Peyer's patch (tissue), 4 donors: ENCODE measurements around the gene TSSC4. TPM values are rescaled to one million over a fixed set of nuclear protein-coding genes. Genes with fewer than 3 reads are reported as not detected.

Source experiments
- DNase-seq, 3 donors: peaks; one replicate each; pipeline ENCODE4 v3.0.0-alpha.2; 2017 to 2019
- H3K27ac ChIP-seq, 4 donors: fragments of 200-600 bp; sonication (generic); one replicate each; pipeline ENCODE4 v1.5.1; 2016 to 2019
- H3K27me3 ChIP-seq, 2 donors: fragments of 200-600 bp; sonication (generic); one replicate each; pipeline ENCODE4 v1.5.1; 2019
- H3K36me3 ChIP-seq, 3 donors: fragments of 200-600 bp; sonication (generic); one replicate each; pipeline ENCODE4 v1.5.1; 2016 to 2019
- H3K4me1 ChIP-seq, 4 donors: fragments of 200-600 bp; sonication (generic); one replicate each; pipeline ENCODE4 v1.5.1; 2016 to 2019
- H3K4me3 ChIP-seq, 4 donors: fragments of 200-600 bp; sonication (generic); 1 replicate in 3 of 4; 2 replicates in 1 of 4; pipeline ENCODE4 v1.5.1; 2016 to 2019; ENCODE audit warnings: mild to moderate bottlenecking in 1 of 4
- H3K9me3 ChIP-seq, 4 donors: fragments of 200-600 bp; sonication (generic); one replicate each; pipeline ENCODE4 v1.5.1; 2016 to 2019; ENCODE audit warnings: mild to moderate bottlenecking in 1 of 4
- POLR2A ChIP-seq, 2 donors: fragments of 450-650 bp; IDR thresholded peaks; one replicate each; pipeline ENCODE4 v1.5.1; 2017; ENCODE audit warnings: antibody characterized with exemption in 2 of 2, mild to moderate bottlenecking in 2 of 2, moderate library complexity in 2 of 2
- total RNA-seq, 4 donors: library from RNA; depleted of rRNA; stranded (reverse); fragments of >200 nt; gene quantifications; one replicate each; pipeline ENCODE4 v1.1.0, GENCODE V29; 2016
- TF ChIP-seq, protein P1 (sequence below), 6 experiments: fragments of 450-650 bp in 4 of 6; fragments of 200-600 bp in 2 of 6; sonication (generic) in 1 of 6; IDR thresholded peaks; one replicate each; pipeline ENCODE4 v1.5.1; 2017 to 2019; ENCODE audit warnings: antibody characterized with exemption in 6 of 6, mild to moderate bottlenecking in 3 of 6, moderate library complexity in 1 of 6

TSSC4 gene
- total RNA-seq, 4 donors from 2014 or later, result 16.5 to 40.2 (median 34.1) TPM

DNA sequence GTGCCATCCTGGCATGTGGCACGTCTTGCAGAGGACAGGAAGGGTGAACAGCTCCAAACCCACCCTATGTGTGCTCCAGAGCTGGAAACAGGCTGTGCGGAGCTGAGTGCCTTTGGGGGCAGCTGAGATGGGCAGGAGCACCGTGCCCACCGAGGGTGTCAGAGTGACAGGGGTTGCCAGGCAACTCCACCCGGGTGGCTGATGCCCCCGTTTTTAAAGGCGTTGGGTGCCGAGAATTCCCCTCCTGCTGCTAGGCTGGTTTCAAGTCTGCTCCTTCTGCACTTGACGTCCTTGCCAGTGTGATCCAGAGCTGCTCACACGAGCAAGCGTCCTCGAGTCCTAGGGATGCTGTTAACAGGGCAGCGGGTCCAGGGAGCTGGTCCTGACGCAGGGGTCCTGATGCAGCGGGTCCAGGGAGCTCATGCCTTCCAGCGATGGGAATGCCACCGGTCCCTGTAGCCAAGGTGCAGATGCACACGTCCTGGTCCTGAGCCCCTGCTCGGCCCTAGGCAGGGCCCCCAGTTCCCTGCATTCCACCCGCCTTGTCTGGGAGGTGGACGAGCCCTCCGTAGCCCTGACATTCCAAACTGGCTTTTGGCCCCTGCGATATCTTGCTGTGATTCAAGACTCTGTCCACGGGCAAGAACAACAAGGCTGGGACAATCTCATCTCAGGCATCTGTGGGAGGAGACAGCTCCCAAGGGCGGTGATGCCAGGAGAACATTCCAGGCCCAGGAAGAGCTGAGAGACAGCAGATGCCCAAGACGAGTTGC, 49.2 kb downstream of the TSSC4 start:
- Histone ChIP-seq H3K4me3 (no peak overlapping the region), H3K4me1 (peaks cover 4 to 27% (median 18%) of the 10 kb centered on the region in 4 donors), H3K27ac (no peak overlapping the region), H3K27me3 (no peaks in the 10 kb centered on the region), H3K36me3 (no peaks in the 10 kb centered on the region), H3K9me3 (no peaks in the 10 kb centered on the region)
- TF ChIP-seq POLR2A (IDR thresholded peaks at IDR 0.05), result no peak
- TF ChIP-seq, protein P1, sequence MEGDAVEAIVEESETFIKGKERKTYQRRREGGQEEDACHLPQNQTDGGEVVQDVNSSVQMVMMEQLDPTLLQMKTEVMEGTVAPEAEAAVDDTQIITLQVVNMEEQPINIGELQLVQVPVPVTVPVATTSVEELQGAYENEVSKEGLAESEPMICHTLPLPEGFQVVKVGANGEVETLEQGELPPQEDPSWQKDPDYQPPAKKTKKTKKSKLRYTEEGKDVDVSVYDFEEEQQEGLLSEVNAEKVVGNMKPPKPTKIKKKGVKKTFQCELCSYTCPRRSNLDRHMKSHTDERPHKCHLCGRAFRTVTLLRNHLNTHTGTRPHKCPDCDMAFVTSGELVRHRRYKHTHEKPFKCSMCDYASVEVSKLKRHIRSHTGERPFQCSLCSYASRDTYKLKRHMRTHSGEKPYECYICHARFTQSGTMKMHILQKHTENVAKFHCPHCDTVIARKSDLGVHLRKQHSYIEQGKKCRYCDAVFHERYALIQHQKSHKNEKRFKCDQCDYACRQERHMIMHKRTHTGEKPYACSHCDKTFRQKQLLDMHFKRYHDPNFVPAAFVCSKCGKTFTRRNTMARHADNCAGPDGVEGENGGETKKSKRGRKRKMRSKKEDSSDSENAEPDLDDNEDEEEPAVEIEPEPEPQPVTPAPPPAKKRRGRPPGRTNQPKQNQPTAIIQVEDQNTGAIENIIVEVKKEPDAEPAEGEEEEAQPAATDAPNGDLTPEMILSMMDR (IDR thresholded peaks at IDR 0.05), result no peak
- peak in 1 of 3 donors; percentile 38 for DNase-seq

DNA sequence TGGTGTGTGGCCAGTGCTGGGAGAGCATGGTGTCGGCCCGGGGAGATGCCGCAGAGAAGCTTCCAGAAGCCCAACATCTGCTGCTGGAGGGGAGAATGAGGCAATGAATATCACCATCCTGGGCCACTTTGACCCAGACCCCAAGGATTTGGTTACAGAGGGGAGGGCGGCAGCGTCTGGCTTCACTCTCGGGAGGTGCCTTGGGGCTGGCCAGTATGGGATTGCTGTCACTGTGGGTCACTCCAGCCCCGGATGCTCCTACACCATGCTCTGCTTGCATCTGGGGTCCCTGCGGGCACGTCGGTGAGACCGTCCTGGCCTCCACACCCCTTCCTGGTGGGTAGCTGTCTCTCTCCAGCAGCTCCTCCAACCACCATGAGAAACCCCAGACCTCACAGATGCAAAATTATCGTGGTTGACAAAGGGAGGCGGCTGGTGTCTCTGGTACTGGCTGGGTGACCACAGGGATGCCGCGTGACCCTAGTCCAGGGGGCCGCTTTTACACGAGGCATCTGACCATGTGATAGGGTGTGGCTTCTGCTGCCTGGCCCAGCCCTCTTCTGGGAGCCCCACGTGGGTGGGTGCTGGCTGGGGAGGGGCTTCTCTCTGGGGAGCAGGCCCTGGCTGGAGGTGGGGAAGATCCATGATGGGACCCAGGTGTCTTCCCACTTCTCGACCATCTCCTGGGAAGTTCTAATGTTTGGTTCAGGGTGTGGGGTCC, 49.9 kb downstream of the TSSC4 start:
- Histone ChIP-seq H3K27me3 (no peaks in the 10 kb centered on the region), H3K4me1 (peaks cover 4 to 26% (median 18%) of the 10 kb centered on the region in 4 donors), H3K36me3 (no peaks in the 10 kb centered on the region), H3K4me3 (no peak overlapping the region), H3K27ac (no peak overlapping the region), H3K9me3 (no peaks in the 10 kb centered on the region)
- TF ChIP-seq, protein P1 (IDR thresholded peaks at IDR 0.05), result no peak
- TF ChIP-seq POLR2A (IDR thresholded peaks at IDR 0.05), result no peak
- DNase-seq, result peak in 1 of 3 donors; percentile 41

DNA sequence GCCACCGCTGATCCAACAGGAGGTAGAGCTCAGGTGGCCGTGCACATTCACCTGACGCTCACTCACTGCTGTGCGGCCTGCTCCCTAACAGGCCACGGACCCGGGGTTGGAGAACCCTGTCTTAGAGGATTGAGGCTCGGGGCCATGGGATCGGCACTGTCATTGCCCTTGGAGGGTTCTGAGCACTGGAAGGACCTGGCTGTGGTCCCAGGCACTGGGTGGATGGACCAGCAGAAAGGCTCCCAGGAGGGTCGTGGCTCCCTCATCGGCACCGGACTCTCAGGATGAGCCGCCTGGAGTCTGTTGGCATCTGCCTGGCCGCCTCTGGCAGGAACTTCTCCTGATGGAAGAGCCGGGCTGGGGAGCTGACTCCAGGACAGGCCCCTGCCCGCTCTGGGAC, 50.8 kb downstream of the TSSC4 start:
- Histone ChIP-seq H3K9me3 (no peaks in the 10 kb centered on the region), H3K27me3 (no peaks in the 10 kb centered on the region), H3K4me1 (peaks cover 4 to 17% (median 15%) of the 10 kb centered on the region in 4 donors), H3K4me3 (no peak overlapping the region), H3K36me3 (no peaks in the 10 kb centered on the region), H3K27ac (no peak overlapping the region)
- TF ChIP-seq, protein P1 (IDR thresholded peaks at IDR 0.05), result no peak
- TF ChIP-seq POLR2A (IDR thresholded peaks at IDR 0.05), result no peak
- DNase-seq, result peak in 2 of 3 donors; percentile 32 to 36

DNA sequence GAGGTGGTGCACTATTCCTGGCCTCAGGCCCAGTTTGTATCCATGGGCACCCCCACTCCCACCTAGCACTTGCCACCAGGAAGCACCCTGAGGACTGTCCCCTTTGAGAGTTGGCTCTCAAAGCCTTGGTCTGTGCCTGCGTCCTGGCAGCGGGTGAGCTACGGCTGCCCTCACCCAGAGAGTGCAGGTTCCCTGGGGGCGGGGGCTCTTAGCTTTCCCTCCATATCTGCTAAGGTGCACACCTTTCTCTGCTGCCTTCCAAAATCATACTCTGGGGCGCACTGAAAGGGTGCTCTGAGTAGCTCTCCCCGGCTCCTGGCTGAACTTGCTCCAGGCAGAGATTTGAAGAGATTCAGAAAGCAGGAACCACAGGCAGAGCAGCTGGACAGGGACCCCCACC, 51.4 kb downstream of the TSSC4 start:
- peak in 2 of 3 donors; percentile 27 to 36 for DNase-seq
- TF ChIP-seq, protein P1 (IDR thresholded peaks at IDR 0.05), result no peak
- TF ChIP-seq POLR2A (IDR thresholded peaks at IDR 0.05), result no peak
- no peaks in the 10 kb centered on the region for H3K27me3 ChIP-seq

DNA sequence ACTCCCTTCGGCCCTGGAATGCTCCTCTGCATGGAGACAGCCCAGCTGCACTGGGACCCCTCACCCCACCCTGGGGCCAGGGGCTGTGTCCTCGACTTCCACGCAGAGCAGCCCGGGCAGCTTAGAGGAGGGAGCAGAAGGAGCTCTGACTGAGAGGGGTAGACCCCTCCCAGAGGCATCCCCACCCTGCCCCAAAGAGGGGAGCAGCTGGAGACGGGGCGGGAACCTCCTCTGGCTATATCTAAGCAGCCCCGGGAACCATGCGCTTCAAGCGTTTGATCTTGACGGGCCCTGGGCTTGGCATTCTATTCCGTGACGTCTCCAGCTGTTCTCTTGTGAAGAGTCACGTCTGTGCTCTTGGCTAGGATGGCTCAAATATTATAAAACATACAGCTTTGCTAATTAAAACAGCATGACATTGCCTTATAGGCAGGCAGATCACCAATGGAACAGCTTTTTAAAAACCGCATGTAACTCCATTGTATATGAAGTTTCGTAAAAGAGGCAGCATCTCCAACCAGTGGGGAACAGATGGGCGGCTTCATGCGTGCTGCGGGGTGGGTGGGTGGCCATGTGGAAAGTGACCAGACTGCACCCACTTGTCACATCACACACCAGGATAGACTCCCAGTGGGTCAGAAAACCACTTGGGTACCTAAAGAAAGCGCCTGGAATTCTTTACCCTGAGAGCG, 51.9 kb downstream of the TSSC4 start:
- TF ChIP-seq POLR2A (IDR thresholded peaks at IDR 0.05), result no peak
- TF ChIP-seq, protein P1 (IDR thresholded peaks at IDR 0.05), result no peak
- no peak overlapping the region for H3K4me3 ChIP-seq
- no peaks in the 10 kb centered on the region for H3K9me3 ChIP-seq
- DNase-seq, result peak in 2 of 3 donors; percentile 14 to 32
- H3K36me3 ChIP-seq, result no peaks in the 10 kb centered on the region
- H3K27ac ChIP-seq, result no peak overlapping the region
- H3K27me3 ChIP-seq, result no peaks in the 10 kb centered on the region
- peaks cover 0 to 6% (median 4%) of the 10 kb centered on the region in 4 donors for H3K4me1 ChIP-seq

More for the DNA sequence above, 51.4 kb downstream of the TSSC4 start:
- no peak overlapping the region for H3K4me3 ChIP-seq
- no peaks in the 10 kb centered on the region for H3K9me3 ChIP-seq
- H3K27ac ChIP-seq, result no peak overlapping the region
- peaks cover 0 to 11% (median 9%) of the 10 kb centered on the region in 4 donors for H3K4me1 ChIP-seq
- no peaks in the 10 kb centered on the region for H3K36me3 ChIP-seq
